ENCODE data around the gene NUBPL.

NUBPL gene

GRCh38 chr14:31898838-31899528, 337.8 kb downstream of the NUBPL start:
- no peak for DNase-seq (ENCODE audit: extremely low read depth in 1 of 2, low read depth in 1 of 2)

GRCh38 chr14:31902002-31902401, 340.8 kb downstream of the NUBPL start:
- DNase-seq (ENCODE audit: extremely low read depth in 1 of 2, low read depth in 1 of 2) = no peak

- no peak for DNase-seq (ENCODE audit: extremely low read depth in 1 of 2, low read depth in 1 of 2)
These were observed 341.9 kb downstream of the NUBPL start for GRCh38 chr14:31902945-31903646.

GRCh38 chr14:31909977-31910376, 348.8 kb downstream of the NUBPL start:
- DNase-seq (ENCODE audit: extremely low read depth in 1 of 2, low read depth in 1 of 2) = no peak
